Activated CD4-positive, alpha-beta T cell treated with anti-CD3 and anti-CD28 coated beads, Interleukin-2, amount 50 U/mL, for 4 hours (primary cell): Measurements from ENCODE around the gene TMC8.
"Not testable (repeated sequence)": the region's sequence is repeated elsewhere in the genome, so short reads cannot be mapped to it uniquely, and the experiment has no call there.

Experiments used
- DNase-seq, 2 experiments: peaks; one replicate each; pipeline ENCODE4 v3.0.0-alpha.2; 2020

The TMC8 gene

GRCh38 chr17:78130437-78131101, at the start of gene TMC8:
Gene TMC8 (plus strand): TSS chr17:78130771. CDS start chr17:78131589, 818 bp downstream.
- no peak for DNase-seq

DNA sequence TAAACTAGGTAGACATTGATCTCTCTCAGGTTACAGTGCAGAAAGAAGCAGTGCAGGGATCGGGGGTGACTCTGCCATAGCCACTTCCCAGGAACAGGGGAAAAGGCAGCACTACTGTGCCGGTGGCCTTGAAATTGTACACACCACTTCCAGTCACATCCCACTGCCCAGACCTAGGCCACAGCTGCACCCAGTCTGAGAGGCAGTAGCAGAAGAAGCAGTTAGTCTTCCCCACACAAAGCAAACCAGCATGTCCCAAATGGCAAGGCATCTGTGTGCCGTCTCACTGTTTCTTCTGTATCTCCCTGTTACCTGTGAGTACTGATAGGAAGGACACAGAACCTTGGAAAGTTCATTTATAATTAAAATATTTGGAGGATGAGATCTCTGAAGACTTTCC, 49.0 kb upstream of the TMC8 start:
- no peak for DNase-seq

GRCh38 chr17:78082355-78082872, 48.2 kb upstream of the TMC8 start:
- DNase-seq: not testable (repeated sequence)

DNA sequence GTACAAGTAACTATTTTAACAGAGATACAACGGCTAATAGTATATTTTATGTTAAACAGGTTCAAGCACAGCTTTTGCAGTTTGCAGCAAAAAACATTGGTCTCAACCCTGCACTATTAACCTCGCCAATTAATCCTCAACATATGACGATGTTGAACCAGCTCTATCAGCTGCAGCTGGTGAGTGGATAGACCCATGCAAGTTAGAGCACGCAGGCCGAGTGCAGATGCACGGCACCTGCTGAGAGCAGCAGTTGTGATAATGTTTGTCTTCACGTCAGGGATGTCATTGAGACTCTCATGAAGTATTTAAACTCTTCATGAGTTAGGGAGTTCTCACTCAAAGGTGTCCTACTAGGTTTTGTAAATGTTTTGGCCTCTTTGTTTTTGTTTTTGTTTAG, 47.6 kb upstream of the TMC8 start:
- no peak for DNase-seq

DNA sequence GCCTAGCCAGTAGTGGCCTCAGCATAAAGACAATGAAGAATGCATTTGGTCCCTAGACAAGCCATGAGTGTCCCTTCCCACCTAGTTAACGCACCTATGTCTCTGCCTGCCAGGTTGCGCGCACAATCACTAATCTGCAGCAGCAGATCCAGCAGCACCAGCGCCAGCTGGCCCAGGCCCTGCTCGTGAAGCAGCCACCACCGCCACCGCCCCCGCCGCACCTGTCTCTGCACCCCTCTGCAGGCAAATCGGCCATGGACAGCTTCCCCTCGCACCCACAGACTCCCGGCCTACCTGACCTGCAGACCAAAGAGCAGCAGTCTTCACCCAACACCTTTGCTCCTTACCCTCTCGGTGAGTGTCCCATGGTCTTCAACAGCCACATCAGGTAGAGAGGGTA, 43.8 kb upstream of the TMC8 start:
- no peak for DNase-seq

DNA sequence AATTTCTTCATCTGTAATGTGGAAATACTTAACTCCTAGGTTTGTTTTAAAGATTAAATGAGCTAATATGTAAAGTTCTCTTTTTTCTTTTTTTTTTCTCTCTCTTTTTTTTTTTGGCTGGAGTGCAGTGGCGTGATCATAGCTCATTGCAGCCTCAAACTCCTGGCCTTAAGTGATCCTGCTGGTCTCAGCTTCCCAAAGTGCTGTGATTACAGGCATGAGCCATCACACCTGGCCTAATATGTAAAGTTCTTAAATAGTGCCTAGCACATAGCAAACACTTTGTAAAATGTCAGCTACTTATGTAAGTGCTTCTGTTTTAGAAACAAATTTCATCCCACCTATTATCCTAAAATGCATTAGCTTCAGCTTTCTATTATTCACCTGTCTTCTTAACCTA, 42.0 kb upstream of the TMC8 start:
- no peak for DNase-seq

DNA sequence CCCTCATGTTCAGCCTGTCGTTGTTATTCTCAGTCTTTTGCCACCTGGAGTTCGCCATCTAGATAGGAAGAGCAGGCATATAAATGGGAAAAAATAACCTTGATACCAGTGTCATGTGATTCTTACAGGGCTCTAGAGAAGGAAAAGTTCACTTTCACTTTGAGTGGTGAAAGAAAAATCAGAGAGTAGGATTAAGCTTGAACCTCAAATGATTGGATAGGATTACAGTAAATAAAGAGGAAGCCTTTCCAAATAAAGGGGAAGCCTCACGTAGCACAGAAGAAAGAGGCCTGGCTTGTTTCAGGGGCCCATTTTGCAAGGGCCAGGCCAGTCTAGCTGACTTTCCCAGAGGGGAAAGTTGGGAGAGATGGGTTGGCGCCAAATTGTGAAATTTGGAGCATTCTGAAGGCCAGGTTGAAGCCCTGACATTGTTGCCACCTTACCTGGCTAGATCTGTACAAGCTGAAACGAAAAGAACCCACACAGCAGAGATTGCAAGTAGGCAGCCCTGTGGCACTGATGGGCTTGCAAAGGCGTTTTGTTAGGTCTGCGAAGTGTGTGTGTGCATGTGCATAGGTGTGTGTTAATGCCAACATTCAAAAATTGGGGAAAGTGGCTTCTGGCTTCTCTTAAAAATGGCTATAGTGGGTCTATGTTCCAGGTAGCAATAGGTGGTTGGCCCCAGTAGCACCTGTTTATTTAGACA, 40.8 kb upstream of the TMC8 start:
- DNase-seq: no peak

DNA sequence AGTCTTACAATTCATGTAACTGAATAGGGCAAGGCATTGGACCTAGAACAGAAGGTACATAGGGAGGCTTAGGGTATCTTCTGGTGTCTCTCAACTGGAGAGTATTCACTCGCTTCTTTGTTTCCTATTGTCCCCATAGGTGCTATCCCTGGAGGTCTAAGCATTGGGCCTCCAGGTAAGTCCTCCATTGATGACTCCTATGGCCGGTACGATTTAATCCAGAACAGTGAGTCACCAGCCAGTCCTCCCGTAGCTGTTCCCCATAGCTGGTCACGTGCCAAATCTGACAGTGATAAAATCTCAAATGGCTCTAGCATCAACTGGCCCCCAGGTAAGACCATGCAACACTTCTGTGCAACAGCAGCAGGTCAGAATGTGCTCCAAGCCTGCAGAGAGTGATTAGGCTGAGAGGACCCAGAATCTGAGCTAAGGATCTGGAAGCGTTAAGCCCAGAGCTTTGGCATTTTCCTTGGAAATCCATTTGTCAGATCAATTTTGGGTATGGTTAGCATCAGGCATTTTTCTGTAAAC, 37.7 kb upstream of the TMC8 start:
- DNase-seq: no peak

GRCh38 chr17:78095035-78095434, 35.5 kb upstream of the TMC8 start:
- DNase-seq: no peak

DNA sequence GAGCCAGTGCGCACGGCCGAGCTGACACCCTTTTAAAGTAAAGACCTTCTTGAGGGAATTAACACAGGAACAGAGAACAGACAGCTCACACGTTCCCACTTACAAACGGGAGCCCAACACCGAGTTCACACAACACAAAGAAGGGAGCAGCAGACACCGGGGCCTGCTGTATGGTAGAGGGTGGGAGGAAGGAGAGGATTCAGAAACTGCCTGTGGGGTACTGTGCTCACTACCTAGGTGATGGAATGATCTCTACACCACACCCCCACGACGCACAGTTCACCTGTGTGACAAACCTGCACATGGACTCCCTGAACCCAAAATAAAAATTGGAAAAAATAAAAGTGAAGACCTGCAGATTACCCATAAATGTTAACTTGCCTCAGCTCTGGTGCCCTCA, 34.5 kb upstream of the TMC8 start:
- no peak for DNase-seq

DNA sequence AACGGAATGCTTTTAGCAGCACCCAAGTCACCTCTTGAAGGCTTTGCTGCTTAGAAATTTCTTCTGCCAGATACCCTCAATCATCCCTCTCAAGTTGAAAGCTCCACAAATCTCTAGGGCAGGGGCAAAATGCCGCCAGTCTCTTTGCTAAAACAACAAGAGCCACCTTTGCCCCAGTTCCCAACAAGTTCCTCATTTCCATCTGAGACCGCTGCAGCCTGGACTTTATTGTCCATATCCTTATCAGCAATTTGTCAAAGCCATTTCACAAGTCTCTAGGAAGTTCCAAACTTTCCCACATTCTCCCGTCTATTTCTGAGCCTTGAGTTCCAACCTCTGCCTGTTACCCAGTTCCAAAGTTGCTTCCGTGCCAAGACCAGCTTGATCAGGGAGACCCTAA, 29.5 kb upstream of the TMC8 start:
- no peak for DNase-seq

DNA sequence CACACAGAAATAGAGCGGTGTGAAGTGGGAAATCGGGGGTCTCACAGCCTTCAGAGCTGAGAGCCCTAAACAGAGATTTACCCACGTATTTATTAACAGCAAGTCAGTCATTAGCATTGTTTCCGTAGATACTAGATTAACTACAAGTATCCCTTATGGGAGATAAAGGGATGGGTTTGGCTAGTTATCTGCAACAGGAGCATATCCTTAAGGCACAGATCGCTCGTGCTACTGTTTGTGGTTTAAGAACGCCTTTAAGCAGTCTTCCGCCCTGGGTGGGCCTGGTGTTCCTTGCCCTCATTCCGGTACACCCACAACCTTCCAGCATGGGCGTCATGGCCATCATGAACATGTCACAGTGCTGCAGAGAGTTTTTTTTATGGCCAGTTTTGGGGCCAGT, 29.0 kb upstream of the TMC8 start:
- no peak for DNase-seq

DNA sequence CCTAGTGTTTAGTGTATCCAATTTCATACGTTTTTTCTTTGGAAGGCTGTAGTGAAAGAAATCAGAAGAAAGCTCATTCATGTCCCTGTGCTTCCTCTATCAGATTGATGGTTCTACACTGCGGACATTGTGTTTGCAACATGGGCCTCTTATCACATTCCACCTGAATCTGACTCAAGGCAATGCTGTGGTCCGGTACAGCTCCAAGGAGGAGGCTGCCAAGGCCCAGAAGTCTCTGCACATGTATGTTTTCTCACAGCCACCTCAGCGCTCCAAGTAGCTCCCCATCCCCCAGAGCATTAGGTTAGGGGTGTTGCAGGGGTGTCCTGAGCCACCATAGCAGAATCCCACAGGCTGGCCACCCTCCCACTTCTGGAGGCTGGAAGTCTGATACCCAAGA, 27.3 kb upstream of the TMC8 start:
- DNase-seq: no peak

- DNase-seq: no peak
Observed at GRCh38 chr17:78104540-78104941, 26.0 kb upstream of the TMC8 start.

DNA sequence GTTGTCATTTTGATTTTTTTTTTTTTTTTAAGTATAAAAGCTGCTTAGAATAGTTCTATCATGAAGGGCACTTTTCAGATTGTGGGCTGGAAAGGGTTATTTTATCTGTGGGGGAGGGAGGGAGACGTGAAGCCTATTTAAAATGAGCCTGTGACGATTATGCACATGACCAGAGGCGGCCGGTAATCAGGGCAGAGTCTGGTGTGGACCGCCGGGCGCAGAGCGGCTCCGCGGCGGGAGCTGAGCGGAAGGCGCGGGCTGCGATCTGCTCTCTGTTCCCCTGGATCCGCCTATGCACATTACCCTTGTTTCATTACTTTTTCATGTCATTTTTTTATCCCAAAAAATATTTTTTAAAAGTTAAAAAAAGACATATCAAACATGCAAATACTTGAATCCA, 25.5 kb upstream of the TMC8 start:
- no peak for DNase-seq

DNA sequence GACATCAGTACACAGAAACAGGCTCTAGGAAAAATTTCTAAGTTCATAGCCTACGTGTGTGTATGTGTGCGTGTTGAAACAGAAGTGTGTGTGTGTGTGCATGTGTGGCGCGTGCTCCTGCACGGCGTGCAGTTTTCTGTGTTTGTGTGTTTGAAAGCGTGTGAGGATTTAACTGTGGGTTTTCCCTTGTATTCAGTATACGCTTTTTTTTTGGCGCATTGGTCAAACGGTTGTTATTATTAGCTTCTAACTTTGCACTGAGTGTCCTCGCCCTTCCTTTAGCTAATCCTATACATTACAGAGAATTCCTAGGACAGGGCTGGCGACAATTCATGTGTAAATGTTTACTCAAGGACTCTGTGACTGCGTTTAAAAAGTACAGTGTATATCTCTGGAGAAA, 25.0 kb upstream of the TMC8 start:
- no peak for DNase-seq

DNA sequence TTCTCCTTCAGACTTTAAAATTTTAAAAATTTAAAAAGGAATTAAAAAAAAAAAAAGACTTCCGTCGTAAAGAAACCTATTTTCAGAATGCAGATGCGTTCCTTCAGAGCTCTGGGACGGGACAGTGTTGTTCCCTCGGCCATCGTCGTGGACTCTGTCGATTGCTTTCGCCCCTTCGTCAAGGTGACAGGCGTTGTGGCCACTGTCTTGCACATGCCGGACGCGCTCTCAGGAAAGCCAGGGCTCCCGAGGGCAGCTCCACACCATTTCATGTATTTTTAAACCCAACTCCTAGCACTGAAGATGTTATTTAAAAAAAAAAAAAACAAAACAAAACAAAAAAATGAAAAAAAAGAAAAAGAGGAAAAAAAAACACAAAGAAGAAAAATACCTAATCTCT, 24.4 kb upstream of the TMC8 start:
- DNase-seq: no peak

GRCh38 chr17:78107457-78107856, 23.1 kb upstream of the TMC8 start:
- no peak for DNase-seq

DNA sequence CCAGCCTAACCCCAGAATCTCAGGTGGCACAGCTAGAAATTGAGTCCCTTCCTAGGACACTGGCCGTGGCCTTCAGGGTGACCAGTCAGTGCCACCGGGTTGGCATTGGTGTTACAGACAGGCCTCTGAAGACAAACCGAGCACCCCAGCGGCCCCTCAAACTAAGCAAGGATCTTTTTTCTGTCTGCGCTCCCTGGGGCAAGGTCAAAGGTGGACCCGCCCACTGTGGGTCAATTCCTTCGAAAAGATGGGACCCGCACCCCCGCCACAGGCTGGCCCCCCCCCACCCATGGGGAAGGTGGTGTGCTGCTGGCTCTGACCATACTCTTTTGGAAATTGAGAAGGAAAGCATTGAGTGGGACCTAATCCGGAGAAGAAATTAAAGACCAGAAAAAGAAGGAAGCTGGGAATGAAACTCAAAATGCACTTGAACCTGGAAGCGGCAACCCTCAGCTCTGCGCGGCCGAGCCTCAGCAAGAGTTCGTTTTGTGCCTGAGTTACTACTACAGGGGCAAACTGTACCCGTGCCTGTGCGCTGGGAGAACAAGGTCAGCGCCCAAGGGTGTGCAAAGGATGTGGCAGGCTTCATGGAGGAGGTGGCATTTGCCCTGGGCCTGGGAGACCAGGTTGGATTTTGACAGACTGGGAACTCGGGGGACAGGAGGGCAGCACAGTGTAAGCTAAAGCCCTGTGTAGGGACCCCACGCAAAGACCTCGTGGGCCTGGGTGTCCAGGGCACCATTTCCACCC, 22.4 kb upstream of the TMC8 start:
- no peak for DNase-seq

GRCh38 chr17:78108726-78109488, 21.7 kb upstream of the TMC8 start:
- DNase-seq: no peak

DNA sequence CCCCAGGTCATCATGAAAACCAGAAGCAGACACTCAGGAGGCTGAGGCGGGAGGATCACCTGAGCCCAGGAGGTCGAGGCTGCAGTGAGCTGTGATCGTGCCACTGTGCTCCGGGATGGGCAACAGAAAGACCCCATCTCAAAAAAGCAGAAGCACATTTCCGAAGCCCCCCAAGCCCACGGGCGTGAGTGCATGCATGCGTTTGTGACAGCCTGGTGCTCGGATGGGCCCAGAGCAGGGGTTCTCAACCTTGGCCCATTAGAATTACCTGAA, 21.1 kb upstream of the TMC8 start:
- DNase-seq: no peak

DNA sequence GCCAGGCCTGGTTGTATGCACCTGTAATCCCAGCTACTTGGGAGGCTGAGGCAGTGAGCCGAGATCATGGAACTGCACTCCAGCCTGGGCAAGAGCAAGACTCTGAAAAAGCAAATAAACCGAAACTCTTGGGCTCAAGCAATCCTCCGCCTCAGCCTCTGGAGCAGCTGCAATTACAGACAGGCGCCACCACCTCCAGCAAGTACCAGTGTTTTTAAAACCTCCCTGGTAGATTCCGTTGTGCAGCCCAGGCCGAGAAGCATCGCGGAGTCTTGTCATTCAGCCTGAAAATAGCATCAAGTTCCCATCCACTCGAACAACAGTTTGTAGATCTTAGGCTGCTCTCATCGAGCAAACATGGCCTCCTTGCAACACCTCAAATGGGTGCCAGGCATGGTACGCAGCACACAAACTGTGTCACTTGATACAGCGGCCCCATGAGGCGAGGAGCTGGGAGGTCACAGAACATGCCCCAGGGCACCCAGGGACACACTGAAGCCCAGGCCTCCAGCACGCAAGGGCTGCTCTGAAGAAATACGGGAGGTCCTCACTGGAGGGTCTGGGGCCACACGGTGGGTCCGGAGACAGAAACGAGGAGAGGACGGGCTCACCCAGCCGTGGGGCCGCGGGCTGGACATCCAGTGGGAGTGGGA, 20.1 kb upstream of the TMC8 start:
- no peak for DNase-seq
